ENCODE results near the gene USP49.

Gene USP49

DNA sequence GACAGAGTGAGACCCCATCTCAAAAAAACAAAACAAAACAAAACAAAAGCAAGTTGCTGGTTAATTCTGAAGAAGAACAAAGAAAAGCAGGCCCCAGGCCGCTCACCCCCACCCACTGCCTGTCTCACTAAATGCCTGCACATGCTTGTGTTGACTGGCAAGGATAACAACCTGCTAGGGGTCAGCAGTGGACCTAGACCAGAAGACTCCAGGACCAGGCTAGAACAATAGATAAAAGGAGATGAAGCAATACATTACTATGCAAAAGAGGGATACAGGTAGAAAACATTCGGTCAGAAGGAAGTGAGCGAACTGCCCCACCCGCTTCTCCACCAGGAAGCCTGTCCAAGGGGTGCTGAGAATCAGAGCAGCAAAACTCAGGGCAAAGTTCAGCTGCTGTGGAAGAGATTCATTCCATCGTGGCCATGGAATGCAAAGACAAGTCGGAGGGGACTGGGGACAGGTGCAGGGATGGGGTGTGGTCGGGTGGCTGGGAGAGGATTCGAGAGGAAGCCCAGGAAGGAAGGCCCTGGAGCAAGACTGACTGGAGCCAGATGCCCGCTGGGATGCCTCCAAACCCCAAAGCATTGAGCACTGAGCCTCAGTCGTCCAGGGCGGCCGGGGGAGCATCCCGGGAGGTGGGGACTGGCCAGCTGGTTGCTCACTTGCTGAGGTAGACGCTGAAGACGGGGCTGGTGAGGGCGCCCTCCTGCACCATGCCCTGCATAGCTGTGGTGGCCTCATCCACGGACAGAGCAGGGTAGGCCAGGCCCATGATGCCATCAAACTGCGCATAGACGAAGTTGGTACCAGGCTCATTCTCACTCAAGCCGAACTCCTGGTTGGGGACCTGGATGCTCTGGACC, 153.3 kb downstream of the USP49 start:
- H3K36me3 ChIP-seq (ENCODE audit: insufficient read depth, low read length): no peaks in the 10 kb centered on the region
- no peak overlapping the region for H2AFZ ChIP-seq (ENCODE audit: low read depth, low read length)
- no peaks in the 10 kb centered on the region for H3K4me1 ChIP-seq (ENCODE audit: insufficient read depth, low read length)
- no peaks in the 10 kb centered on the region for H3K9me3 ChIP-seq (ENCODE audit: low read length)
- H3K27me3 ChIP-seq (ENCODE audit: insufficient read depth, low read length): peaks cover 24% of the 10 kb centered on the region
- H3K4me3 ChIP-seq (ENCODE audit: low read length): no peak overlapping the region

DNA sequence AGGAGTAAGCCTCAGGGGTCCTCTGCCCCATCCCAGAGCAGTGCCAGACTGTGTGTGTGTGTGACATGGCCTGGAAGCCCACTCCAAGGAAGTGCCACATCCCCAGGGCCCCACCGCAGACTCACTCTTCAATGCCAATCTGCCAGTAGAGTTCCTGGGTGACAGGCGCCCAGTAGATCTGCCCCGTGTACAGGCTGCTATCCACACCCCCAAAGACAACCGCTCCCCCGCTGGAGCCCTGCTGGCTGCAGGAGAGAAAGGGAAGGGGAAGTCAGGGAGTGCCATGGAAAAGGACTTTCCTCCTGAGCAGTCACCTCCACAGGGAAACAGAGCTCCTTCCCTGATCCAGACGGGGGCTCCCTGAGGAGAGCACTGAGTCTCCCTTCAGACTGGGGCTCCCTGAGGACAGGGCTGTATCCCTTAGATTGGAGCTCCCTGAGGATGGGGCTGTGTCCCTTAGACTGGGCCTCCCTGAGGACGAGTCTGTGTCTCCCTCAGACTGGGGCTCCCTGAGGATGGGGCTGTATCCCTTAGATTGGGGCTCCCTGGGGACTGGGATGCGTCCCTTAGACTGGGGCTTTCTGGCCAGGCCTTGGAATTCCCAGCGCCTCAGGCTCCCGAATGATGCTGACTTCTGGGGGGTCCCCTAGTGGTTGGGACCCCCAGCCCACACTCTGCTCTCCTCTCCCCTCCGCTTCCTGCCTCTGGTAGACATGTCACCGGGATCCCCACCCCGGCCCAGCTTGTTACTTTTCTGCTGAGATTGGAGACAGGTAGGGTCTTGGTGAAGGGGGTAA, 154.6 kb downstream of the USP49 start:
- Histone ChIP-seq H2AFZ (ENCODE audit: low read depth, low read length) (no peak overlapping the region), H3K36me3 (ENCODE audit: insufficient read depth, low read length) (no peaks in the 10 kb centered on the region), H3K27me3 (ENCODE audit: insufficient read depth, low read length) (peaks cover 19% of the 10 kb centered on the region), H3K9me3 (ENCODE audit: low read length) (no peaks in the 10 kb centered on the region), H3K4me1 (ENCODE audit: insufficient read depth, low read length) (peaks cover 5% of the 10 kb centered on the region), H3K4me3 (ENCODE audit: low read length) (no peak overlapping the region)

All from neuron (in vitro differentiated cells).